ENCODE results near the gene CDH4.

Gene CDH4

GRCh38 chr20:61252601-61253263, 671 bp downstream of the CDH4 start:
- H3K27me3 ChIP-seq (ENCODE audit: insufficient read depth, low read length, poor library complexity) = no peaks in the 10 kb centered on the region
- H3K4me1 ChIP-seq (ENCODE audit: insufficient read depth, low read length) = peaks cover 14% of the 10 kb centered on the region
- no peaks in the 10 kb centered on the region for H3K9me3 ChIP-seq (ENCODE audit: insufficient read depth, low read length, severe bottlenecking)
- H3K27ac ChIP-seq (ENCODE audit: low read length) = no peak overlapping the region
- ATAC-seq (ENCODE audit: insufficient read depth, low read depth) (no peak), DNase-seq (no peak)
- H3K36me3 ChIP-seq (ENCODE audit: insufficient read depth, low read length) = no peaks in the 10 kb centered on the region
- peaks cover 3% of the 10 kb centered on the region; the same call in 1 of the 2 replicates for H4K20me1 ChIP-seq (ENCODE audit: insufficient read depth, low read length)
- no peaks in the 10 kb centered on the region for H3K79me2 ChIP-seq (ENCODE audit: insufficient read depth, low read length)
- H3K4me3 ChIP-seq (ENCODE audit: low read depth in 1 of 2, low read length in 2 of 2) = no peak overlapping the region
- H2AFZ ChIP-seq (ENCODE audit: low read depth, low read length) = no peak overlapping the region
- no peak overlapping the region for H3K4me2 ChIP-seq (ENCODE audit: insufficient read depth, low read length)
- TF ChIP-seq EZH2 (IDR thresholded peaks at IDR 0.05; ENCODE audit: borderline replicate concordance, low read depth, low read length, severe bottlenecking) (no peak), CTCF (IDR thresholded peaks at IDR 0.05; ENCODE audit: borderline replicate concordance, extremely low read depth, low read length, poor library complexity, severe bottlenecking) (no peak)
- H3K9ac ChIP-seq (ENCODE audit: low read depth, low read length) = no peak overlapping the region

GRCh38 chr20:61253264-61253639, 1.2 kb downstream of the CDH4 start:
- no peak overlapping the region for H3K4me3 ChIP-seq (ENCODE audit: low read depth in 1 of 2, low read length in 2 of 2)
- no peak overlapping the region for H3K9ac ChIP-seq (ENCODE audit: low read depth, low read length)
- H3K4me2 ChIP-seq (ENCODE audit: insufficient read depth, low read length) = no peak overlapping the region
- no peaks in the 10 kb centered on the region for H3K79me2 ChIP-seq (ENCODE audit: insufficient read depth, low read length)
- no peak overlapping the region for H2AFZ ChIP-seq (ENCODE audit: low read depth, low read length)
- H3K27me3 ChIP-seq (ENCODE audit: insufficient read depth, low read length, poor library complexity) = no peaks in the 10 kb centered on the region
- TF ChIP-seq CTCF (IDR thresholded peaks at IDR 0.05; ENCODE audit: borderline replicate concordance, extremely low read depth, low read length, poor library complexity, severe bottlenecking) (no peak), EZH2 (IDR thresholded peaks at IDR 0.05; ENCODE audit: borderline replicate concordance, low read depth, low read length, severe bottlenecking) (no peak)
- no peaks in the 10 kb centered on the region for H4K20me1 ChIP-seq (ENCODE audit: insufficient read depth, low read length)
- no peak overlapping the region for H3K27ac ChIP-seq (ENCODE audit: low read length)
- DNase-seq (no peak), ATAC-seq (ENCODE audit: insufficient read depth, low read depth) (no peak)
- no peaks in the 10 kb centered on the region for H3K36me3 ChIP-seq (ENCODE audit: insufficient read depth, low read length)
- no peaks in the 10 kb centered on the region for H3K9me3 ChIP-seq (ENCODE audit: insufficient read depth, low read length, severe bottlenecking)
- H3K4me1 ChIP-seq (ENCODE audit: insufficient read depth, low read length) = peaks cover 14% of the 10 kb centered on the region

- no peak for ATAC-seq (ENCODE audit: insufficient read depth, low read depth)
These were observed 1.8 kb downstream of the CDH4 start for GRCh38 chr20:61253640-61254511.

More at GRCh38 chr20:61253640-61254511, 1.8 kb downstream of the CDH4 start:
- Histone ChIP-seq H3K4me2 (ENCODE audit: insufficient read depth, low read length) (no peak overlapping the region), H3K4me1 (ENCODE audit: insufficient read depth, low read length) (peaks cover 14% of the 10 kb centered on the region), H3K4me3 (ENCODE audit: low read depth in 1 of 2, low read length in 2 of 2) (no peak overlapping the region), H3K36me3 (ENCODE audit: insufficient read depth, low read length) (no peaks in the 10 kb centered on the region), H3K79me2 (ENCODE audit: insufficient read depth, low read length) (no peaks in the 10 kb centered on the region), H2AFZ (ENCODE audit: low read depth, low read length) (no peak overlapping the region), H4K20me1 (ENCODE audit: insufficient read depth, low read length) (no peaks in the 10 kb centered on the region), H3K27ac (ENCODE audit: low read length) (no peak overlapping the region), H3K9ac (ENCODE audit: low read depth, low read length) (no peak overlapping the region), H3K27me3 (ENCODE audit: insufficient read depth, low read length, poor library complexity) (no peaks in the 10 kb centered on the region), H3K9me3 (ENCODE audit: insufficient read depth, low read length, severe bottlenecking) (no peaks in the 10 kb centered on the region)
- no peak for DNase-seq
- TF ChIP-seq CTCF (IDR thresholded peaks at IDR 0.05; ENCODE audit: borderline replicate concordance, extremely low read depth, low read length, poor library complexity, severe bottlenecking) = no peak
- no peak for TF ChIP-seq EZH2 (IDR thresholded peaks at IDR 0.05; ENCODE audit: borderline replicate concordance, low read depth, low read length, severe bottlenecking)
